Measurements from ENCODE around the gene SLC10A2. TPM values are rescaled to one million over a fixed set of nuclear protein-coding genes. Genes with fewer than 3 reads are reported as not detected.

SLC10A2 gene
- total and polyA plus RNA-seq, 2 of the 4 experiments (the other 2 are of a cell fraction) = not detected

- Histone ChIP-seq H2BK20ac (ENCODE audit: low read depth, low read length) (no peak overlapping the region), H3K27ac (ENCODE audit: insufficient read depth, low read length) (no peak overlapping the region), H4K8ac (ENCODE audit: low read depth in 2 of 2, low read length in 2 of 2) (no peak overlapping the region), H3K9me3 (ENCODE audit: control insufficient read depth, insufficient read depth, low read length) (peaks cover 19% of the 10 kb centered on the region), H3K79me1 (ENCODE audit: low read depth in 1 of 2, low read length in 2 of 2) (no peaks in the 10 kb centered on the region), H2AFZ (replicated peaks; ENCODE audit: low read length, poor library complexity) (no peak overlapping the region), H3K4ac (ENCODE audit: low read depth, low read length) (no peak overlapping the region), H3K14ac (replicated peaks; ENCODE audit: low read depth, low read length) (no peak overlapping the region), H4K20me1 (ENCODE audit: insufficient read depth, low read length) (no peaks in the 10 kb centered on the region), H3K56ac (ENCODE audit: extremely low read depth, insufficient read depth, low read length) (no peak overlapping the region), H3K9me1 (ENCODE audit: insufficient read depth, low read length) (no peaks in the 10 kb centered on the region), H3K23ac (ENCODE audit: low read depth, low read length) (no peak overlapping the region), H4K91ac (ENCODE audit: insufficient read depth, low read depth, low read length) (no peak overlapping the region), H2BK5ac (ENCODE audit: low read depth, low read length, poor library complexity, severe bottlenecking) (no peak overlapping the region), H3K4me3 (ENCODE audit: insufficient read depth, low read depth, low read length) (no peak overlapping the region), H4K5ac (ENCODE audit: low read depth, low read length) (no peak overlapping the region), H2BK120ac (ENCODE audit: low read depth, low read length) (no peak overlapping the region), H2AK9ac (replicated peaks; ENCODE audit: low read depth, low read length, poor library complexity) (no peak overlapping the region), H3K27me3 (ENCODE audit: control insufficient read depth, insufficient read depth, low read length) (no peaks in the 10 kb centered on the region), H3K4me2 (ENCODE audit: low read depth, low read length) (no peak overlapping the region), H3K9ac (ENCODE audit: low read depth, low read length) (no peak overlapping the region), H2BK15ac (ENCODE audit: low read depth, low read length) (no peak overlapping the region), H3K36me3 (ENCODE audit: control insufficient read depth, insufficient read depth, low read length) (no peaks in the 10 kb centered on the region), H3K4me1 (ENCODE audit: control insufficient read depth, insufficient read depth, low read length) (no peaks in the 10 kb centered on the region), H2AK5ac (ENCODE audit: low read depth, low read length) (no peak overlapping the region), H3K18ac (ENCODE audit: low read depth, low read length) (no peak overlapping the region)
- in situ Hi-C loops (cut with MboI; ENCODE audit: low sequenced_read_pairs) = no loop called here
- no TSS peak for BruUV-seq (replicated peaks)
- intact Hi-C loops (cut with micrococcal nuclease) = no loop called here
- no peak for TF ChIP-seq RFX5 (IDR thresholded peaks at IDR 0.05; ENCODE audit: low read depth, low read length)
- no peak for TF ChIP-seq ELK1 (IDR thresholded peaks at IDR 0.05; ENCODE audit: borderline replicate concordance, low read depth, low read length)
- TF ChIP-seq BHLHE40 (IDR thresholded peaks at IDR 0.05; ENCODE audit: low read depth, low read length) = no peak
- TF ChIP-seq USF2 (IDR thresholded peaks at IDR 0.05; ENCODE audit: low read depth, low read length) = no peak
- DNase-seq = no peak
- CTCF ChIA-PET = no interaction called here
- no CpG with 5 or more reads among the region's 2 CpGs for WGBS, 2 experiments (ENCODE audit: extremely low coverage in 2 of 2, insufficient read length in 1 of 2)
- POLR2A ChIA-PET (ENCODE audit: unreplicated experiment) = no interaction called here
- dilution Hi-C loops (cut with HindIII; ENCODE audit: low sequenced_read_pairs, unreplicated experiment) = no loop called here
- no peak for ATAC-seq (ENCODE audit: low read depth)
Observed at GRCh38 chr13:103101500-103101899, 35.3 kb upstream of the SLC10A2 start.

Data from IMR-90 (cell line).